Measurements from ENCODE around the gene CMTM8.
"Not testable (repeated sequence)": the region's sequence is repeated elsewhere in the genome, so short reads cannot be mapped to it uniquely, and the experiment has no call there.

The CMTM8 gene

DNA sequence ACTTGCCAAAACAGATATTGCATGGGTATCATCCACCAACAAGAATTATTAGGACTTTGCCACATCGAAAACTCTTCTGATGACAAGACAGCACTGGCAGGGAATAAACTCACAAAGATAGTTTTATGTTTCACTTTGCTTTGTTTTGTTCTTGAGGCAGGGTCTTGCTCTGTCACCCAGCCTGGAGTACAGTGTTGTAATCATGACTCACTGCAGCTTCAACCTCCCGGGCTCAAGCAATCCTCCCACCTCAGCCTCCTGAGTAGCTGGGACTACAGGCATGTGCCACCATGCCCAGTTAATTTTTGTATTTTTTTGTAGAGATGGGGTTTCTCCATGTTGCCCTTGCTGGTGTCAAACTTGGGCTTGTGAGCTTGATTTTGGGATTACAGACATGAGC, 151.1 kb downstream of the CMTM8 start:
- not testable (repeated sequence) for DNase-seq

DNA sequence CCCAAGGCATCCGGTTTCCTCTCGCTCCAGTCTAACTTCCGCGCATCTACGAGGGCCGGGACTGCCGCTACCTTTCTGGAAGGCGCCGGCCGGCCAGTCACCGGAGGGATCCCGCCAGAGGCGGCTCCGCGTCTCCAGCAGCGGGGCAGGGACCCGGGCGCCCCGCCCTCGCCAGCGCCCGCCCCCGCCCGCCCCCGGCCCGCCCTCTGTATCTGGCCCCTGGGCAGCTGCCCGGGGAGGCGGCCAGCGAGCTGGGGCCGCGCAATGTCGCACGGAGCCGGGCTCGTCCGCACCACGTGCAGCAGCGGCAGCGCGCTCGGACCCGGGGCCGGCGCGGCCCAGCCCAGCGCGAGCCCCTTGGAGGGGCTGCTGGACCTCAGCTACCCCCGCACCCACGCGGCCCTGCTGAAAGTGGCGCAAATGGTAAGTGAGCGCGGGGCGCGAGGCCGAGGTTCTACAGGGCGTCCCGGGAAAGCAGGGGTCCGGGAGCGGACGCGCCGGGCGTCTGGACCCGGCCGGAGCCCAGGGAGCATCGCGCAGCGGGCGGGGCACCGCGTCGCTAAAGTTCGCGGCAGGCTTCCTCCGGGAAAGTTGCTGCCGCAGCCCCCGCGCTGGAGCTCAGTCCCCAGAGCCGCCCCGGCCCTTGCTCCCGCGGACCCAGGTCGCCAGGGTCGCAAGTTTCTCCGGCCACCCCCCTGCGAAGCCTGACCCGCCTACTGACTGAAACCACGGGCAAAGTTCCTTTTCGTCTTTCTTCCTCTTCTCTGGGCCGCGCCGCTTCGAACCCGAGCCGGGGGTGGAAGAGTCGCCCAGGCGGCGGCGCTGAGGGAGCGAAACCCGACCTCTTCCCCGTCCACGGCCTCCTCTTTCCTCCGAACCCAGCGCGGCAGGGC, 153.4 kb downstream of the CMTM8 start, which contains the start of gene CMTM7:
Gene CMTM7 (plus strand): TSS at position 211 of the 893 bp plus-strand sequence. CDS start 54 bp downstream, at position 265.
- peak; percentile 81 for DNase-seq

DNA sequence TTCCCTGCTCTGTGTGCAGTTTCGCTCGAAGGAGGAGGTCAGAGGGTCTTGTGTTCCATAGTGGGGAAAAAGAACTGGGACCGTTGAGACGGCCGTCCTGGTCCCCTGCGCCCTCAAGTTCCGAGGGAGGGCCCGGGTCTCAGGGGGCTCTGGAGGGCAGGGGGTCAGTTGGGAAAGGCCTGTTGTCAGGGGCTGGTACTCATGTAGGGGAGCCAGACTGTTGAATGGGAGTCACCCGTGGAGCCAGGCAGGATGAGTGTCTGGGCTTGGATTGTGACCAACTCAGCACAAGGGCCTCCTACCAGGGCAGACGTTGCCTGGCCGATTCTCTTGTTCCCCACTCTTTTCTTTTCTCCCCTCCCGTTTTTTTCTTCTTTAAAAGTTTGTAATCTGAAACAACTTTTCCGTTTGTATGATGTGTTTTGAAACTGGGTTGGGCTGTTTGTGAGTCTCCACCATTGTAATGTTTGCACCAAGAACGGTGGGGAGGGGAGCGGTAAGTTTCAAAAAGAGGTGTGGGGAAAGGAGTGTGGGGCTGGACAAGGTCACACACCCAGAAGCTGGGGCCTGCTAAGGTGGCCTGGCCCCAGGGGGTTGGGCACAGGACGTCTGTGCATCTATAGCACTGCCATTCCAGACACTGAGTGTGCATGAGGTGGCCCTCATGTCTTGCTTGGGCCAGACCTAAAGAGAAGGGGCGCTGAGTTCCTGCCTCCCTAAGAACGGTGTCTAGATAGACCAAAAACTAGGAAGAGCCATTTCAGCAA, 154.2 kb downstream of the CMTM8 start:
- DNase-seq, result no peak

DNA sequence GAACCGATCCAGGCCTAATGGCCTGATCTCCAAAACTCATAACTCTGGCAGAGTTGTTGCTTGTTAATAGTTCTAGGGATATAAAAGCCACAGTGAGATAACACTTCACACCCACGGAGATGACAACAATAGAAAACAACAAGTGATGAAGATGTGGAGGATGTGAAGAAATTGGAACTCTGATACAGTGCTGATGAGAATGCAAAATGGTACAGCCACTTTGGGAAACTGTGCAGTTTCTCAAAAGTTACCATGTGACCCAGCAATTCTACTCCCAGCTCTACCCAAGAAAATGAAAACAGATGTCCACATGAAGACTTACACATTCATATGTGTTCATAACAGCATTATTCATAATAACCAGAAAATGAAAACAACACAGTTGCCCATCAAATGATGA, 157.0 kb downstream of the CMTM8 start:
- no peak for DNase-seq

DNA sequence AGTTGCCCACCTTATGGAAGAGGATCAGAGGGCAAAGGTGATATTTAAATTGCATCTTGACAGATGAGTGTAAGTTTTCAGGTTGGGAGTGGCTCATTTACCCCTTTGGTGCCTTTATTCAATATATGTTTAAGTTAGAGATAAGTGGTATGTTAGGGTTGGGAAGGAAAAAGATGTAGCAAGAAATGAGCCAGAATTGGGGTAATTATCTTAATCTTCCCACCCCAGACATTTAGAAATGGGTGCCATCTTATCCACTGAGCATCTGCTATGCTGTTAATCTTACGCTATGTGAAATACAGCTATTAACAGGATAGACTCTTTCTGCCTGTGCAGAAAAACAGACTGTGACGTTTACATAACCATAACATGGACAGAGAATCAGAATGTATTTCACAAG, 159.5 kb downstream of the CMTM8 start:
- DNase-seq, result no peak

DNA sequence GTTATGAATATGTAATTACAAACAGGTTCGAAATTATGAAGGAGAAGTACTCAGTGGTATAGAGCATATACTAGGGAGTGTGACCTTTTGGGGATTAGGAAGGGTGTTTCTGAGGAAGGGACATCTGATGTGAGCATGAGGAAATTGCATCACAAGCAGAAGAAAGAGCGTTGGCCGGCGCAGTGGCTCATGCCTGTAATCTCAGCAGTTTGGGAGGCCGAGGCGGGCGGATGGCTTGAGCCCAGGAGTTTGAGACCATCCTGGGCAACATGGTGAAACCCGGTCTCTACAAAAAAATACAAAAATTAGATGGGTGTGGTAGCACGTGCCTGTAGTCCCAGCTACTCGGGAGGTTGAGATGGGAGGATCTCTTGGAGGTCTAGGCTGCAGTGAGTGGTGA, 160.1 kb downstream of the CMTM8 start:
- no peak for DNase-seq

DNA sequence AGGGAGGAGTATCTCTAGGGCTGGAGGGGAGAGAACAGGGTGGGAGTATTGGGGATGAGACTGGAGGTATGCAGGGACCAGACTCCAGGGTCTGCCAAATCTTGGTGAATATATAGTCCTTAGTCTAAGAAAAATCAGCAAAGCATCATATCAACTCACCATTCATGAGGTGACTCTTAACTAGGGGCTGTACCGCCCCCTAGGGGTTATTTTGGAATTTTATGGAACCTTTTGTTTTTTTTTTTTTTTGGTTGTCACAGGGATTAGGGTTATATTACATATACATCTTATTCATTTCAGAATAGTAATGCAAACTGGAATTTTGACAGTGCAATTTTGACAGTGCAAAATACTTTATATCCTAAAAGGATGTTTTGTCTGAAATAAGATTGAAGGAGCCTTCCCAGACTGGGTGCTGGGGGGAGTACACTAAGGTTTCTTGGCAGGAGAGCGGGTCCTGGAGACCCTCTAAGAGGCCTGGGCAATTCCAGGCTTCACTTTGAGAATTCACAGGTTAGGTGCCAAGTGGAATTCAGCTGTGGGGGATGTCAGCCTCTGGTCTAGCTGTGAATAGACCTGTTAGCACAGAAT, 160.6 kb downstream of the CMTM8 start:
- DNase-seq, result peak; percentile 87

DNA sequence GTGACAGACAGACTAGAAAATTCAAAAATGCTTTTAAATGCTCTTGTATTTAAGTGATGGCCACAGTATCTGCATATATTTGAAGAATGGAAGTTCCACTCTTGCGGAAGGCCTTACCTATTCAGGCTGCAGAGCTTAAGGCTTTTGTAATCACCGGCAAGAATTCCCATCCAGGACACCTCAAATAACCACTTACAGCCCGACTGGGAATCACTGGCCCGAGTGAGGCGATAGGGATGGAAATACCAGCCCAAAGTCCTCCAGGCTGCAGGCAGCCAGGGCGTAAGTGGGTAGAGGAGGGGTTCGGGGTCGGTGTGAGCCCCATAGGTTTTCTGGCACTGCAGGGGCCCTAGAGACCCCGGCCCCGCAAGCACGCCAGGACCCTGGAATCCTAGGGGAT, 162.6 kb downstream of the CMTM8 start:
- DNase-seq, result no peak

DNA sequence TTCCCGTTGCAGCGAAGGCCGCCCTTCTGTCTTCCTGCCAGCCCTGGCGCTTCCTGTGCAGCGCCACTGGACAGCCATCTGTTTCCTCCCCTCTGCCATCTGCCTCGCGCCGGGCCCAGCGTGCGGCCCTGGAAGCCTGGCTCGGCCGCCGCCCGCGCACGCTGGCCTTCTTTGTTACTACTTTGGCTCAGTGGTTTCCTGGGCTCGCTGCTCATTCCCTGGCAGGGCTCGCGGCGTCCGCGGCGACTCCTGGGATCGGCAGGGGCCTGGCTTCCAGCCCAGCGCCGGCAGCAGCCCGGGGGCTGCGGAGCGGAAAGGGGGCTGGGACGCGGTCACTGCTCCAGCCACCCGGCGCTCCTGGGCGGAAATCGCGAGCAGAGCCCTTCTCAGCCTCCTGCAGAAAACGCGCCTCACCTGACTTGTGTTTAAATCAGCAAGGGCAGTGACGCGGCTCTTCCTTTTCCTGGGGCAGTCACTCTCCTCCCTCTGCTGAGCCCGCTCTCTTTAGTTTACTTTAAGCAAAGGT, 163.1 kb downstream of the CMTM8 start:
- peak; percentile 91 for DNase-seq

DNA sequence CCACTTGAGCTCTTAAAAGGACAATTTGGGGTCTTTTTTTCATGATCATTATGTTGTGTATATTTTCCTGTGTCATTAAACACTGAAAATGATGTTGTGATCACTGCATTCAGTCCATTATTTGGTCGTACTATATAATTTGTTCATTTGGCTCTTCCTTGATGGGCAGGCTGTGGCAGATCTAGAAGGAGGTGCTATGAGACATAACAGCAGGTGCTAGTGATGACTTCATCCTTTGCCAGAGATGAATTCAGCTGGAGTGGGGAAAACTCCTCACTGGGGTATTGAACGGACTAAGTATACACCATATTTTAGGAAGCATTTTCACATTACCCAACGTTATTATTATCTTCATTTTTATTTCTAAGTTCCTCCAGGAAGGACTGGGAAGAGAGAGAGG, 165.2 kb downstream of the CMTM8 start:
- DNase-seq, result no peak

DNA sequence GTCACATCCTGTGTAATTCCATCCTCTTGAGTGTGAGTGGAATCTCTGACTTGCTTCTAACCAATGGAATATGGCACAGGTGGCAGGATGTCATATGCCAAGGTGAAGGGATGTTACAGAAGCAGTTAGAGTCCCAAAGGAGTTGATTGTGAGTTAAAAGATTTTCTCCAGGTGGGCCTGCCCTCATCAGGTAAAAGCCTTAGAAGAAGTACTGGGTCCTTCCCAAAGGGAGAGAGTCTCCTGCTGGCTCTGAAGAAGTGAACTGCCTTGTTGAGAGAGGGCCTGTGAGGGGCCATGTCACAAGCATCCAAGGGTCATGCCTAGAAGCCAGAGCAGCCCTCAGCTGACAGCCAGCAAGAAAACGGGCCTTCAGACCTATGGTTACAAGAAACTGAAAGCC, 166.2 kb downstream of the CMTM8 start:
- no peak for DNase-seq

DNA sequence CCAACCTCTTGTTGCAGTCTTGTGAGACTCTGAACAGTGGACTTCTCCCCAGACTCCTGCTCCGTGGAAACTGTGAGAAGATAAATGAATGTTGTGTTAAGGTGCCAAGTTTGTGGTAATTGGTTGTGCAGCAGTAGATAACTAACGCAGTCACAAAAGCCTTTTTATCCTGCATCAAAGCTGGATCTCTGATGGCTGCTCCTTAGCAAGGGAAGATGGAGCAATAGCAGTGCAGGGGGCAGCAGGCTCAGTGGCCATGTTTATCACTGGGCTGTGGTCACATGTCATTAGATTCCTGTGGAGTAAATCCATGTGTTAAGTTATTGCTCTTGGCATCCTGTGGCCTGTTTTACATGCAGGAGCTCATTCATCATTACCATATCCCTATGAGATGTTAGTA, 166.7 kb downstream of the CMTM8 start:
- DNase-seq, result no peak

DNA sequence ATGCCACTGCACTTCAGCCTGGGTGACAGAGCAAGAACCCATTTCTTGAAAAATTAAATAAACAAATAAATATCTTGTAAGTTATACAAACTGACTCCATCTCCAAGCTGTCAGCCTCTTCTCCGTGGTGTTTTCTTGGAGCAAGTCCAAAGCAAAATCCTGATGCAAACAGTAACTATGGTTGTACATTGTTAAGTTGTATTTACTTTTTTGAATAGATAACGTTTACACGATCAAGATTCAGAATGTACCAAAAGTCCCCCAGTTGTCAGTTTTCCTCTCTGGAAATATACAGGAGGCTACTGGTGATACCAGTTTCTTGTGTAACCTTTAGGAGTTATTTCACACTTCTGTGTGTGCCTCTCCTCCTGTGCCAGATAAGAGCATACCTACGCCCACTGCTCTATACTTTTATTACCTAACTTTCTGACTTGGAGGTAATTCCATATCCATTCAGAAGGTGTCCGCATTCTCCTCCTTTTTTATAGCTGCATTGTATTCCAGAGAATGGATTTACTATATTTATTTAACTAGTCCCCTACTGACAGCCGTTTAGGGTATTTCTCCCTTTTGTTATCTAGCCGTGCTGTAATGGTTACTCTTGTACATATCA, 167.3 kb downstream of the CMTM8 start:
- no peak for DNase-seq

DNA sequence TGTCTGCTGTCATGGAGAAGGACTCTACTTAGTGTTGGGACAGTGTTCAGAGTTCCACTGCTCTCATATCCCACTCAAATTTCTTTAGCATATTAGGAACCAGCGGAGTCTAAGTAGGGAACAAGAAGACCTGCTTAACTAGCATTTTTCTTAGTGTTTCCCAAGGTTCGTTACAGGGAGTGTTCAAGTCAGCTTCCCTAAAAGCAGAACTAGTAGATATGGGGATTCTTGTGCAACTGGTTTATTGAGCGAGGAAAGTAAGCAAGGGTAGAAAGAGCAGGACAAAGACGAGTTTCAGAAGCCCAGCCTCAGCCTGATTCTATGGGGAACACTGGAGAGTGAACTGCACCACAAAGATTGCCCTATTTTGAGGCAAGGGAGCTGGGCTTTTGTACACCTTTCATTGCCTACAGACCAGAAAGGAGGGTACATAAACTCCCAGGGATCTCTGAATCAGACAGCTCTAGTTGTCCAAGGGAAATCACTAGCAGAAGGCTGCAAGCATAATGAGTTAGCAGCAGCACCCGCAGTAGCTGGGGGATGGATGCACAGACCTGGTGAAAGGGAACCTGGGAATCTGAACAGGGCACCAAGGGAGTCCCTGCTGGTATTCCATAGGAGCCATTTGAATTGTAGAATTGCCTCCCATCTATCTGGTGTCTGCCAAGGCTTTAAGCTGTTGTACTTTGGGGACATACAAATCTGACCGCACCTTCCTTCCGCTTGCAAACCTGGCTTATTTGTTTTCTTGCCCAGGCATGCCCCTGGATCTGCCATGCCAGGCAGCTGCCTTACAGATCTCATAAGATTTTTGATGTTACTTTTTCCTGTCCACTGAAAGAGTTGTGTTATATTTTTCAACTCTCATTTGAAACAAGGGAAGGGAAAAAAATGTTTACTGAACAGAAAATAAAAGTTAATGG, 168.3 kb downstream of the CMTM8 start:
- DNase-seq, result no peak

DNA sequence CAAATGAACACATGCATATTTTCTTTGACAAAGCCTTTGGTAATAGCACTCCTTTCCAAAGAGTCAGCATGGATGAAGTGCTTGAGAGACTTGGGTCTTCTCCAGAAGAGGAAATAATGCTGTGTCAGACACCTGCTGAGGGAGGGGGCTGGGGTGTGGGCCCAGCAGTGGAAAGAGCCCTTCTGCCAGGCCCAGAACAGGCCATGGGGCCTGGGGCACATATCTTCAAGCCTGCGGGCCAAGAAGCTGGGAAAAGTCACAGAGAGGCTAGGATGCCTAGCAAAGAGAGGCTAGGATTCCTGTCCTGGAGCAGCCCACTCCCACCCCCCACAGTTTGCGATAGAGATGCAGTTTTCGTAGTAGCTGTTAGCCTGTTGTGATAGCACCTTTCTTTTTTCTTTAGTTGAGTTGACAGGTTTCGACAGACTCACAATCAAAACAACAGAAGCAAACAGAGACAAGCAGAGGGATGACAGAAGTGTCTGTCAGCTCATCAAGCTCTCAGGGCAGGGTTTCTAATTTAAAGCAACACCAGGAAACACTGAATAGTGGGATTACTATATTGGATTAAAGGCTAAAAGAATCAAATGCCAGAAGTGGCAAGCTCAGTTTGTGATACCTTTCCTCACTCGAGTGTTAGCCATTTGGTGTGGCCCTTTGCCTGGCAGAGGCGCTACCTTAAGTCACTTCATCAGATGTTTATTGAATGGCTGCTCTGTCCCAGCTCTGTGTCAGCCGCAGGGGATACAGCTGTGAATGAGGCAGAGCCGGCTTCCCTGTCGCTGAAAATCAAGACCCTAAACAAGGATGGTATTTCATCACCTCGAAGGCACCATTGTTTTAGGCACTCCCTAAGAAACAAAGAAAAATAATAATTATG, 172.1 kb downstream of the CMTM8 start:
- peak; percentile 50 for DNase-seq

DNA sequence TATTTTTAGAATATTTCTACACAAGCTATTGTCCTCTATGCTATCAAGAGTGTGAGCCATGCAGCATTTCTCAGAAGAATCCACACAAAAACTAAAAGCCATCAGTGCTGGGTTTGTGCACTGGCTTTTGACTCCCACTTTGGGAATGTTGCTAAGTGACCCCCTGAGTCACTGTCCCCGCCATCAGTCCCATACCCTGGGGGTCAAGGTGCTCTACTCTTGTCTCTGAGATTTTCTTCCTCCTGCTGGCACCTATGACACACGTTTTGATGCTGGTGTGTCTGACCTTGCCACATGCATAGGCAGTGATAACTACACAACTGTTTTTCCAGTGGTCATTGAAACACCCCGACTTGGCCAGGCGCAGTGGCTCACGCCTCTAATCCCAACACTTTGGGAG, 173.0 kb downstream of the CMTM8 start:
- no peak for DNase-seq

DNA sequence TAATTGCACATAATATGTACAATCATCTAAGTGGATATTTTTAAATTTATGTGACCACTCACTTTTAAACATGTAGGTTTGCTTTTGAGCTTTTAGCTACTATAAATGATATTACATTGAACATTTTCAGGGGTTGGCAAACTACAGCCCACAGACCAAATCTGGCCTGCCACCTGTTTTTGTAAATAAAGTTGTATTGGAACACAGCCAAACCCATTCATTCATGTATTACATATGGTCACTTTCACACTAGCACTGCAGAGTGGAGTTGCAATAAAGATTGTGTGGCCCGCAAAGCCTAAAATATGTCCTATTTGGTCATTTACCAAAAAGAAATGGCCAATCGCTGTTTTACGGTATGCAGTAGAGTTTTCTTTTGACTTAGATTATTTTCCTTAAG, 174.4 kb downstream of the CMTM8 start:
- DNase-seq, result no peak

DNA sequence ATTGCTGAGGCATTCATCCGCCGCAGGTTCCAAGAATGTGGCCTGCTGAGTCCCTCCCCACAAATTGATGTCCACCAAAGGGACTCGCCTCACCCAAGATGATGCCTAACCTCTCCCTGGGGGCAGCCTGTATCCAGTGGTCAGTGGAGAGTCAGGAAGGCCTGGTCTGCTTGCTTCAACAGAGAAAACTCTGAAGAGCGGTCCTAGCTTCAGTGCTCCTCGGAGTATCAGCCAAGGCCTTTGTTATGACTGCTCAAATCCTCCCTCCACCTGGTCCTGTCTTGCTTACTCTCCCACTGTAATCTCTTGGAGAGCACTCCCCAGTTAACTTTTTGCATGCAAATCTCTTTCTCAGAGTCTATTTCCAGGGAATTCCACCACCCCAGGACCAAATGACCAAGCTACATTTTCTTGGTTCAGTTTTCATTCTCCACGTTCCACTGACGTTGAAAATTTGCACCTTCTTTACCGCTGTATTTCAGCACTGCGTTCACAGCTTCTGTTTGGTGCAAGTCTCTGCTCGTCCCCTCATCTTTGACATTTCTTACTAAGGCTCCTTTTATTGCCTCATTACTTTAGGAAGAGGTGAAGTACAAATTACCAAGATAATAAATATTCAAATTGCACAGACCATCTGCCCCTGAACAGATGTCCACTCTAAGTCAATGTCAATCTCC, 175.5 kb downstream of the CMTM8 start:
- DNase-seq, result no peak

DNA sequence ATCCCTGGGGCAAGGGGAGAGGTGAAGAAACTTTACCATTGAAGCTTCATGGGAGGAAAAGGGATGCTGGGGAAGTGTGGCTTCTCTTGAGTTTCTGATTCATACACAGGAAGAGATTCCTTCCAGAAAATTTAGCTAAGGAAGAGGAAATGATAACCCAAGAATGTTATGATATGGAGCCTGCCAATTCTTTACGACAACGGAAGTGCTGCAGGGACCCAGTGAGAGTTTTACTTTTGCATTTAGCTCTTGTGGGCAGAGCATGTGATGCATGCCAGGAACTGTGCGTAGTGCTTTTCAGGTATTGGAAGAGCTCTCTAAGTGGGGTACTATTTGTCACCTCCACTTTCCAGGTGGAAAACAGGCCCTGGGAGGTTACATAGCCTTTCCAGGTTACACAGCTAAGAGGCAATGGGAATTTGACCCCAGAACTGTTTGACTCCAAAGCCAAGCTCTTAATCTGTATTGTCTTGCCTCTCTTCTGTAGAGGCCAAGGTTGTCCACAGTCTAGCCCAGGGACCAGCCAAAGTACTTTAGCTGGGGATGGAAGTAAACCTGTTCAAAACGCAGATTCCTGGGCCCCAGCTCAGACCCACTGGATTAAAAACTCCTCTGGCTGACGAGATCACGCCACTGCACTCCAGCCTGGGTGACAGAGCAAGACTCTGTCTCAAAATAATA, 176.2 kb downstream of the CMTM8 start:
- no peak for DNase-seq

DNA sequence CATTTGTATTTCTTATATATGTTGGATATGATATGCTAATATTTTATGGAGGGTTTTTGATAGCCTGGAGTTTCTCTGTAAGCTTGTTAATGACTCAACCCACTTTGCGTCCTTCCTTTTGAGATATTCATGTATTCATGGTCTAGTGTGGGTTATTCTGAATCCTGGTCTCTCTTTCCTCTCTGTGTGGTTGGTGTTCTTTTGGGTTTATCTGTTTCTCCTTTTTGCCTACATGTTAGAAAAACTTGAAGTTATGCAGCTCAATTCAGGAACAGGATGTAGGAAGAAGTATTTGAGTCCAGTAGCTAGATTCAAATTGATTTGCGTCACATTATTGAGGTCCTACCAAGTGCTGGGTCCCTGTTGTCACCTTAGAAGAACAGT, 181.3 kb downstream of the CMTM8 start:
- no peak for DNase-seq

Measured in eye (tissue), 1 donor.